ENCODE data around the gene DLGAP1. TPM values are rescaled to one million over a fixed set of nuclear protein-coding genes. Genes with fewer than 3 reads are reported as not detected.
"Not testable (repeated sequence)": the region's sequence is repeated elsewhere in the genome, so short reads cannot be mapped to it uniquely, and the experiment has no call there.

Gene DLGAP1
- total and polyA plus RNA-seq, 3 donors from 2014 or later: 18.6 to 93.8 (median 69.1) TPM

GRCh38 chr18:3652380-3653262 lies 802.5 kb downstream of the DLGAP1 start:
- intact Hi-C loops (cut with DNase I; ENCODE audit: low total_unique reads): no loop called here
- peak; percentile 73 for DNase-seq
- peak overlapping the region; percentile 32 to 53 for H3K27ac ChIP-seq

DNA sequence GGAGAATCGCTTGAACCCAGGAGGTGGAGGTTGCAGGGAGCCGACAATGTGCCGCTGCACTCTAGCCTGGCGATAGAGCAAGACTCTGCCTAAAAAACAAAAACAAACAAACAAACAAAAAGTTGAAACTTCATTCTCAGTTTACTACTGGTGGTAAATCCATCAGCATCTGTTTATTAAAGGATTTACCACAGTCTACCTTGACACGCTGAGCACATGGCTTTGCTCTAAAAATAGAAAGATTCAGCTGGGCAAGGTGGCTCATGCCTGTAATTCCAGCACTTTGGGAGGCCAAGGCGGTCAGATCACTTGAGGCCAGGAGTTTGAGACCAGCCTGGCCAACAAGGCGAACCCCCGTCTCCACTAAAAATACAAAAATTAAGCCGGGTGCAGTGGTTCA lies 803.8 kb downstream of the DLGAP1 start:
- no peak for DNase-seq
- H3K4me3 ChIP-seq: no peak overlapping the region
- intact Hi-C loops (cut with DNase I; ENCODE audit: low total_unique reads): no loop called here
- no peaks in the 10 kb centered on the region for H3K36me3 ChIP-seq (ENCODE audit: low read depth, missing control alignments)
- no peaks in the 10 kb centered on the region for H3K27me3 ChIP-seq
- H3K27ac ChIP-seq: no peak overlapping the region
- WGBS, 2 donors: 80 to 83% methylated on average over 9 of the region's 9 CpGs
- no peaks in the 10 kb centered on the region for H3K9me3 ChIP-seq
- peaks cover 21% of the 10 kb centered on the region for H3K4me1 ChIP-seq
- TF ChIP-seq POLR2A (IDR thresholded peaks at IDR 0.05) (no peak), CTCF (IDR thresholded peaks at IDR 0.05) (no peak)

More at GRCh38 chr18:3652380-3653262, 802.5 kb downstream of the DLGAP1 start:
- Histone ChIP-seq H3K36me3 (ENCODE audit: low read depth, missing control alignments) (no peaks in the 10 kb centered on the region), H3K9me3 (no peaks in the 10 kb centered on the region), H3K4me1 (peaks cover 21% of the 10 kb centered on the region), H3K27me3 (no peaks in the 10 kb centered on the region), H3K4me3 (no peak overlapping the region)
- TF ChIP-seq POLR2A (IDR thresholded peaks at IDR 0.05): no peak
- no peak for TF ChIP-seq CTCF (IDR thresholded peaks at IDR 0.05)
- 79 to 82% methylated on average over 13 of the region's 13 CpGs for WGBS, 2 donors

GRCh38 chr18:3650521-3651042 lies 804.5 kb downstream of the DLGAP1 start:
- H3K4me1 ChIP-seq: peaks cover 18% of the 10 kb centered on the region
- H3K4me3 ChIP-seq; DNase-seq; H3K27ac ChIP-seq; H3K9me3 ChIP-seq; H3K36me3 ChIP-seq (ENCODE audit: low read depth, missing control alignments); H3K27me3 ChIP-seq; intact Hi-C loops (cut with DNase I; ENCODE audit: low total_unique reads): not testable (repeated sequence)
- WGBS, 2 donors: 86 to 87% methylated on average over 9 of the region's 9 CpGs

DNA sequence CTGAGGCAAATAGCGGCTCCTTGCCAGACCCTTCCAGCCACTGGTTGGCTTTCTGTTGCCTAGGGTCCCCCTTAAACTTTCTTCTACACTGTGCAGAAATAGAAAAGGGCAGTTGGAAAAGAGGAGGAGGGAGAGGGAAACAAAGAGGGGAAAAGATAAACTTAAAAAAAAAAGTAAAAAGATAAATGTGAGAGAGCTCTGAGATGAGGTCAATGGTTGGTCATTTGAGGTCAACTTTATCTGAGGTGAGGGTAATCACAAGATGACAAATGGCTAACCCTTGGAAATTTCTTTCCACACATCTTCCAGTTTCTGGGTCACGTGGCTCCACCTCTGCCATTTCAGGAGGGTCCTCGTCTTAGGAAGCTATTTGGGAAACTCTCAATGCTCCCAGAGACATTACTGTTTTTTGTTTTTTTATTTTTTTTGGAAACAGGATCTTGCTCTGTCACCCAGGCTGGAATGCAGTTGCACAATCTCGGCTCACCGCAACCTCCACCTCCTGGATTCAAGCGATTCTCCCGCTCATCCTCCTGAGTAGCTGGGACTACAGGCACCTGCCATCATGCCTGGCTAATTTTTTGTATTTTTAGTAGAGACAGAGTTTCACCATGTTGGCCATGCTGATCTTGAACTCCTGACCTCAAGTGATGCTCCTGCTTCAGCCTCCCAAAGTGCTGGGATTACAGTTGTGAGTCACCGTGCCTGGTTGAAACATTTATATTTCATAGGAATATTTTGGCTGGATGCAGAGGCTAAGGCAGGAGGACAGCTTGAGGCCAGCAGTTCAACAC lies 805.3 kb downstream of the DLGAP1 start:
- Histone ChIP-seq H3K4me3 (no peak overlapping the region), H3K36me3 (ENCODE audit: low read depth, missing control alignments) (no peaks in the 10 kb centered on the region), H3K27me3 (no peaks in the 10 kb centered on the region), H3K9me3 (no peaks in the 10 kb centered on the region), H3K4me1 (peaks cover 11% of the 10 kb centered on the region), H3K27ac (no peak overlapping the region)
- DNase-seq: no peak
- TF ChIP-seq CTCF (IDR thresholded peaks at IDR 0.05): no peak
- no peak for TF ChIP-seq POLR2A (IDR thresholded peaks at IDR 0.05)
- intact Hi-C loops (cut with DNase I; ENCODE audit: low total_unique reads): no loop called here
- 84 to 89% methylated on average over 8 of the region's 8 CpGs for WGBS, 2 donors

GRCh38 chr18:3649135-3649632 lies 805.9 kb downstream of the DLGAP1 start:
- no peak overlapping the region for H3K27ac ChIP-seq
- H3K36me3 ChIP-seq (ENCODE audit: low read depth, missing control alignments): no peaks in the 10 kb centered on the region
- no peaks in the 10 kb centered on the region for H3K9me3 ChIP-seq
- intact Hi-C loops (cut with DNase I; ENCODE audit: low total_unique reads): no loop called here
- WGBS, 2 donors: 77 to 79% methylated on average over 5 to 6 of the region's 6 CpGs
- no peak overlapping the region for H3K4me3 ChIP-seq
- H3K27me3 ChIP-seq: no peaks in the 10 kb centered on the region
- no peak for DNase-seq
- peaks cover 7% of the 10 kb centered on the region for H3K4me1 ChIP-seq
- TF ChIP-seq POLR2A (IDR thresholded peaks at IDR 0.05) (no peak), CTCF (IDR thresholded peaks at IDR 0.05) (no peak)

All from testis (tissue), 3 donors.